Thoracic aorta (tissue), 2 donors: ENCODE data around the gene PPP1R36. TPM values are rescaled to one million over a fixed set of nuclear protein-coding genes. Genes with fewer than 3 reads are reported as not detected.

Experiments used
- ATAC-seq: fragments of 150-250 bp; one replicate; pipeline ENCODE4 v1.8.0; 2017; ENCODE audit warnings: low read depth; ENCODE audit not compliant: insufficient number of reproducible peaks, low FRiP score
- DNase-seq: peaks from one replicate; pipeline ENCODE4 v3.0.0-alpha.2; 2020; ENCODE audit warnings: low spot score
- H3K27ac ChIP-seq, 2 donors: fragments of 200-600 bp; sonication (generic); 1 replicate in 1 of 2; 2 replicates in 1 of 2; pipeline ENCODE4 v1.5.1; 2016; ENCODE audit warnings: mild to moderate bottlenecking in 2 of 2, moderate library complexity in 2 of 2
- H3K27me3 ChIP-seq: fragments of 200-600 bp; sonication (generic); replicated peaks from 2 replicates; pipeline ENCODE4 v1.6.0; 2016; ENCODE audit warnings: mild to moderate bottlenecking; ENCODE audit not compliant: insufficient read depth
- H3K36me3 ChIP-seq: fragments of 200-600 bp; sonication (generic); one replicate; pipeline ENCODE4 v1.5.1; 2016
- H3K4me1 ChIP-seq, 2 donors: fragments of 200-600 bp; sonication (generic); 1 replicate in 1 of 2; 2 replicates in 1 of 2; pipeline versions ENCODE4 v1.5.1 to v1.6.0; 2016; ENCODE audit warnings: low read depth in 2 of 2, mild to moderate bottlenecking in 1 of 2; ENCODE audit not compliant: control insufficient read depth in 1 of 2
- H3K4me3 ChIP-seq: fragments of 200-600 bp; sonication (generic); 2 replicates; pipeline ENCODE4 v1.5.1; 2016; ENCODE audit warnings: mild to moderate bottlenecking
- H3K9me3 ChIP-seq: fragments of 200-600 bp; sonication (generic); 2 replicates; pipeline ENCODE4 v1.5.1; 2016
- CTCF ChIP-seq: fragments of 200-600 bp; sonication (generic); IDR thresholded peaks from one replicate; pipeline ENCODE4 v1.5.1; 2019; ENCODE audit warnings: antibody characterized with exemption
- total RNA-seq, 2 donors: library from RNA; depleted of rRNA; stranded (reverse); fragments of >200 nt; gene quantifications; one replicate each; pipeline versions ENCODE4 v1.1.0 to v1.2.3, GENCODE V29; 2016

The PPP1R36 gene
- total RNA-seq, 2 donors from 2014 or later: not detected

GRCh38 chr14:64503434-64504309 is 46.1 kb upstream of the PPP1R36 start, which contains the start of gene ZBTB25:
Gene ZBTB25, minus strand, starts transcription at chr14:64503838. Its CDS starts 13,305 bp downstream, at chr14:64490533.
- Histone ChIP-seq H3K4me1 (peaks cover 47 to 61% of the 10 kb centered on the region in 2 donors), H3K9me3 (no peaks in the 10 kb centered on the region), H3K27me3 (no peaks in the 10 kb centered on the region), H3K27ac (peak within 1 kb of the TSS; percentile 100), H3K4me3 (peak within 1 kb of the TSS; percentile 98), H3K36me3 (no peaks in the 10 kb centered on the region)
- TF ChIP-seq CTCF: no peak
- ATAC-seq (peak; percentile 63), DNase-seq (peak; percentile 73)

GRCh38 chr14:64504310-64504896 is 45.4 kb upstream of the PPP1R36 start, which contains the start of gene ZBTB1:
Gene ZBTB1, plus strand, starts transcription at chr14:64504770. Its CDS starts 16,735 bp downstream, at chr14:64521505.
- ATAC-seq (peak; percentile 21), DNase-seq (peak; percentile 69)
- Histone ChIP-seq H3K9me3 (no peaks in the 10 kb centered on the region), H3K27ac (peak within 1 kb of the TSS; percentile 100), H3K36me3 (no peaks in the 10 kb centered on the region), H3K4me1 (peaks cover 52 to 61% of the 10 kb centered on the region in 2 donors), H3K4me3 (peak within 1 kb of the TSS; percentile 98), H3K27me3 (no peaks in the 10 kb centered on the region)
- TF ChIP-seq CTCF: no peak

- peaks cover 56 to 57% of the 10 kb centered on the region in 2 donors for H3K4me1 ChIP-seq
Measured at GRCh38 chr14:64504897-64505794, 44.6 kb upstream of the PPP1R36 start.

GRCh38 chr14:64506721-64507120 is 43.0 kb upstream of the PPP1R36 start:
- Histone ChIP-seq H3K9me3 (no peaks in the 10 kb centered on the region), H3K4me1 (peaks cover 48 to 58% of the 10 kb centered on the region in 2 donors), H3K4me3 (peak overlapping the region; percentile 98), H3K27me3 (no peaks in the 10 kb centered on the region), H3K36me3 (no peaks in the 10 kb centered on the region), H3K27ac (peak overlapping the region in 1 of 2 donors; percentile 100)
- no peak for TF ChIP-seq CTCF
- DNase-seq: no peak
- no peak for ATAC-seq

More at GRCh38 chr14:64504897-64505794, 44.6 kb upstream of the PPP1R36 start:
- Histone ChIP-seq H3K4me3 (peak overlapping the region; percentile 98), H3K36me3 (no peaks in the 10 kb centered on the region), H3K27me3 (no peaks in the 10 kb centered on the region), H3K9me3 (no peaks in the 10 kb centered on the region), H3K27ac (peak overlapping the region; percentile 100)
- TF ChIP-seq CTCF: no peak
- ATAC-seq (peak; percentile 37), DNase-seq (peak; percentile 69)
